Measurements from ENCODE around the gene RBBP7. TPM values are rescaled to one million over a fixed set of nuclear protein-coding genes. Genes with fewer than 3 reads are reported as not detected.
A peak's percentile ranks its signal among the peaks of the same experiment; 100 is the strongest.

Gene RBBP7
- total and polyA plus RNA-seq, 11 donors, result 88.7 to 124 (median 107) TPM

- no peak for DNase-seq
Observed at GRCh38 chrX:16807976-16808542, 62.1 kb downstream of the RBBP7 start.

GRCh38 chrX:16807548-16807947 is 62.6 kb downstream of the RBBP7 start:
- peaks cover 0 to 17% (median 5%) of the 10 kb centered on the region in 12 donors for H3K4me1 ChIP-seq
- TF ChIP-seq POLR2A (IDR thresholded peaks at IDR 0.05) (no peak), CTCF (IDR thresholded peaks at IDR 0.05) (peak in 7 of 12 donors; percentile 13 to 44 (median 25))
- H3K27ac ChIP-seq, result peak overlapping the region in 4 of 12 donors; percentile 9 to 42 (median 28)
- H3K4me3 ChIP-seq, result peak overlapping the region in 5 of 12 donors; percentile 25 to 52 (median 40)
- H3K36me3 ChIP-seq, result peaks cover 0 to 4% (median 0%) of the 10 kb centered on the region in 9 donors
- no peaks in the 10 kb centered on the region for H3K27me3 ChIP-seq
- no peaks in the 10 kb centered on the region for H3K9me3 ChIP-seq
- intact Hi-C loops (cut with DNase I), result no loop called here
- ATAC-seq (peak in 3 of 4 donors; percentile 50 to 55 (median 54)), DNase-seq (no peak)

More at GRCh38 chrX:16807976-16808542, 62.1 kb downstream of the RBBP7 start:
- intact Hi-C loops (cut with DNase I), result no loop called here
- ATAC-seq, result peak in 3 of 4 donors; percentile 59 to 75 (median 74)
- Histone ChIP-seq H3K4me3 (peak overlapping the region in 8 of 12 donors; percentile 20 to 52 (median 44)), H3K36me3 (peaks cover 0 to 4% (median 0%) of the 10 kb centered on the region in 9 donors), H3K9me3 (no peaks in the 10 kb centered on the region), H3K4me1 (peaks cover 0 to 17% (median 5%) of the 10 kb centered on the region in 12 donors), H3K27me3 (no peaks in the 10 kb centered on the region), H3K27ac (peak overlapping the region in 6 of 12 donors; percentile 9 to 42 (median 22))
- WGBS, 4 donors, result 42 to 64% (median 54%) methylated on average over 4 of the region's 4 CpGs
- TF ChIP-seq CTCF (IDR thresholded peaks at IDR 0.05) (no peak), POLR2A (IDR thresholded peaks at IDR 0.05) (no peak)

- no peak for DNase-seq
- H3K27me3 ChIP-seq, result no peaks in the 10 kb centered on the region
- H3K9me3 ChIP-seq, result no peaks in the 10 kb centered on the region
- peaks cover 0 to 17% (median 5%) of the 10 kb centered on the region in 12 donors for H3K4me1 ChIP-seq
- TF ChIP-seq POLR2A (IDR thresholded peaks at IDR 0.05) (no peak), CTCF (IDR thresholded peaks at IDR 0.05) (no peak)
- no peak for ATAC-seq
- H3K4me3 ChIP-seq, result no peak overlapping the region
- peaks cover 0 to 4% (median 0%) of the 10 kb centered on the region in 9 donors for H3K36me3 ChIP-seq
- intact Hi-C loops (cut with DNase I), result no loop called here
- H3K27ac ChIP-seq, result no peak overlapping the region
- 68 to 90% (median 79%) methylated on average over 7 to 8 of the region's 8 CpGs for WGBS, 4 donors
Observed at GRCh38 chrX:16804923-16805464, 65.2 kb downstream of the RBBP7 start.

- no peak for TF ChIP-seq POLR2A (IDR thresholded peaks at IDR 0.05)
- no peak for TF ChIP-seq CTCF (IDR thresholded peaks at IDR 0.05)
Observed at GRCh38 chrX:16797841-16798240, 72.3 kb downstream of the RBBP7 start.

More at GRCh38 chrX:16797841-16798240, 72.3 kb downstream of the RBBP7 start:
- H3K27me3 ChIP-seq, result no peaks in the 10 kb centered on the region
- H3K9me3 ChIP-seq, result no peaks in the 10 kb centered on the region
- DNase-seq, result no peak
- H3K4me1 ChIP-seq, result no peaks in the 10 kb centered on the region
- no peak overlapping the region for H3K4me3 ChIP-seq
- intact Hi-C loops (cut with DNase I), result no loop called here
- H3K27ac ChIP-seq, result no peak overlapping the region
- ATAC-seq, result no peak
- WGBS, 4 donors, result 92 to 97% (median 94%) methylated on average over 4 of the region's 4 CpGs
- H3K36me3 ChIP-seq, result peaks cover 0 to 19% (median 8%) of the 10 kb centered on the region in 9 donors
